A673 (cell line): ENCODE data around the gene ACSL4. TPM values are rescaled to one million over a fixed set of nuclear protein-coding genes. Genes with fewer than 3 reads are reported as not detected.

Source experiments
- BruUV-seq: library from RNA; stranded (reverse); fragments of 400-500 nt; replicated peaks from 2 replicates; lab custom pipeline; 2021; lab: Mats Ljungman, UMichigan
- CTCF ChIA-PET: fragments of 300-600 bp; sonication (Branson Sonifier 250); formaldehyde crosslinking; loops from one replicate; lab custom pipeline; 2022; ENCODE audit warnings: antibody characterized with exemption; lab: Charles Lee
- POLR2A ChIA-PET: fragments of 300-600 bp; sonication (Branson Sonifier 250); formaldehyde crosslinking; loops from one replicate; lab custom pipeline; 2022; ENCODE audit warnings: antibody characterized with exemption; ENCODE audit not compliant: low non-redundant PET; lab: Charles Lee
- DNase-seq: peaks from one replicate; pipeline ENCODE4 v3.0.0-alpha.2; 2015; ENCODE audit warnings: low spot score
- H3K27ac ChIP-seq: fragments of 200-600 bp; sonication (generic); 2 replicates; pipeline ENCODE4 v1.5.1; 2016; ENCODE audit warnings: mixed run types, low read depth, mild to moderate bottlenecking, mixed read lengths, antibody characterized with exemption, low read length; ENCODE audit not compliant: poor library complexity, severe bottlenecking
- H3K27me3 ChIP-seq: fragments of 200-600 bp; sonication (generic); replicated peaks from 2 replicates; pipeline ENCODE4 v1.6.1; 2017; ENCODE audit warnings: mixed run types, low read depth, mild to moderate bottlenecking, mixed read lengths, antibody characterized with exemption, low read length; ENCODE audit not compliant: insufficient read depth, poor library complexity
- H3K36me3 ChIP-seq: fragments of 200-600 bp; sonication (generic); 2 replicates; pipeline ENCODE4 v1.6.1; 2016; ENCODE audit warnings: mixed run types, mild to moderate bottlenecking, mixed read lengths, antibody characterized with exemption, low read length; ENCODE audit not compliant: insufficient read depth, poor library complexity, severe bottlenecking
- H3K4me1 ChIP-seq: fragments of 200-600 bp; sonication (generic); 2 replicates; pipeline ENCODE4 v1.6.1; 2017; ENCODE audit warnings: mixed run types, mild to moderate bottlenecking, mixed read lengths, antibody characterized with exemption, low read length; ENCODE audit not compliant: insufficient read depth, poor library complexity, severe bottlenecking
- H3K4me3 ChIP-seq: fragments of 200-600 bp; sonication (generic); 2 replicates; pipeline ENCODE4 v1.5.1; 2016; ENCODE audit warnings: low read depth, mixed run types, mild to moderate bottlenecking, mixed read lengths, low read length; ENCODE audit not compliant: poor library complexity, severe bottlenecking
- H3K9me3 ChIP-seq: fragments of 200-600 bp; sonication (generic); 2 replicates; pipeline ENCODE4 v1.6.1; 2016; ENCODE audit warnings: mixed run types, low read depth, mild to moderate bottlenecking, mixed read lengths, antibody characterized with exemption, low read length; ENCODE audit not compliant: poor library complexity, severe bottlenecking
- CTCF ChIP-seq: fragments of 300-800, 200-600 bp; sonication (generic); conservative IDR thresholded peaks from 2 replicates; pipeline ENCODE4 v1.5.1; 2017; ENCODE audit warnings: low read depth, mild to moderate bottlenecking, antibody characterized with exemption, low read length, moderate library complexity, mixed read lengths
- EZH2 ChIP-seq: fragments of 200-600 bp; sonication (generic); IDR thresholded peaks from 2 replicates; pipeline ENCODE4 v1.6.1; 2017; ENCODE audit warnings: borderline replicate concordance, low read depth, mild to moderate bottlenecking, mixed read lengths, antibody characterized with exemption, low read length; ENCODE audit not compliant: poor library complexity, severe bottlenecking
- intact Hi-C: fragments of 100-400 bp; cut with micrococcal nuclease; formaldehyde crosslinking; loops from one replicate; pipeline ENCODE4 v1.10.0; 2022; ENCODE audit not compliant: unreplicated experiment
- total RNA-seq: library from RNA; stranded (reverse); gene quantifications from 2 replicates; pipeline ENCODE4 v1.2.3, GENCODE V29; 2021

Gene ACSL4
- total RNA-seq, 1 experiment from 2014 or later = 59.7 TPM

- peaks cover 7% of the 10 kb centered on the region for H3K4me1 ChIP-seq
- H3K4me3 ChIP-seq = no peak overlapping the region
- no peak for DNase-seq
- H3K9me3 ChIP-seq = no peaks in the 10 kb centered on the region
- peaks cover 3% of the 10 kb centered on the region for H3K27me3 ChIP-seq
- H3K27ac ChIP-seq = no peak overlapping the region
- intact Hi-C loops = no loop called here
- ChIA-PET CTCF (no interaction called here), POLR2A (no interaction called here)
- TF ChIP-seq CTCF = no peak
- no peak for TF ChIP-seq EZH2
- H3K36me3 ChIP-seq = no peaks in the 10 kb centered on the region
- no TSS peak for BruUV-seq
These were observed 36.8 kb downstream of the ACSL4 start for GRCh38 chrX:109696146-109696740.

GRCh38 chrX:109695637-109696036, 37.4 kb downstream of the ACSL4 start:
- H3K4me1 ChIP-seq = peaks cover 7% of the 10 kb centered on the region
- no peak for DNase-seq
- no peak for TF ChIP-seq EZH2
- no peak for TF ChIP-seq CTCF
- H3K27me3 ChIP-seq = peaks cover 3% of the 10 kb centered on the region
- CTCF ChIA-PET = interaction anchor here (0.6 kb wide), 1 partner anchor 116 kb away, joined by 3 read pairs; no protein-coding TSS in a partner anchor
- no peak overlapping the region for H3K27ac ChIP-seq
- intact Hi-C loops = no loop called here
- no TSS peak for BruUV-seq
- H3K9me3 ChIP-seq = no peaks in the 10 kb centered on the region
- no peak overlapping the region for H3K4me3 ChIP-seq
- no peaks in the 10 kb centered on the region for H3K36me3 ChIP-seq
- POLR2A ChIA-PET = no interaction called here

GRCh38 chrX:109691752-109692151, 41.3 kb downstream of the ACSL4 start:
- no peak overlapping the region for H3K4me3 ChIP-seq
- ChIA-PET POLR2A (no interaction called here), CTCF (no interaction called here)
- no peaks in the 10 kb centered on the region for H3K4me1 ChIP-seq
- H3K27ac ChIP-seq = no peak overlapping the region
- H3K9me3 ChIP-seq = no peaks in the 10 kb centered on the region
- TF ChIP-seq CTCF (no peak), EZH2 (no peak)
- intact Hi-C loops = no loop called here
- no peak for DNase-seq
- no TSS peak for BruUV-seq
- no peaks in the 10 kb centered on the region for H3K36me3 ChIP-seq
- no peaks in the 10 kb centered on the region for H3K27me3 ChIP-seq
